Activated gamma-delta T cell treated with Interleukin-2 at 50 U/mL for 16 hours (primary cell): Measurements from ENCODE around the gene IFITM2.
"Not testable (repeated sequence)": the region's sequence is repeated elsewhere in the genome, so short reads cannot be mapped to it uniquely, and the experiment has no call there.

Experiments
- DNase-seq: peaks from one replicate; pipeline ENCODE4 v3.0.0-alpha.2; 2020

The IFITM2 gene

GRCh38 chr11:327581-327923 lies 19.9 kb downstream of the IFITM2 start:
- DNase-seq, result no peak

- no peak for DNase-seq
Measured at GRCh38 chr11:328012-328411, 20.4 kb downstream of the IFITM2 start.

GRCh38 chr11:328516-329100 lies 21.0 kb downstream of the IFITM2 start:
- DNase-seq, result not testable (repeated sequence)

GRCh38 chr11:329886-330253 lies 22.3 kb downstream of the IFITM2 start:
- DNase-seq, result no peak

- no peak for DNase-seq
Measured at GRCh38 chr11:330307-330693, 22.7 kb downstream of the IFITM2 start.

- no peak for DNase-seq
Measured at GRCh38 chr11:330694-331357, 23.2 kb downstream of the IFITM2 start.

- DNase-seq, result no peak
Measured at GRCh38 chr11:331358-332060, 23.9 kb downstream of the IFITM2 start.

GRCh38 chr11:332651-333480 lies 25.2 kb downstream of the IFITM2 start:
- no peak for DNase-seq

GRCh38 chr11:333616-334263 lies 26.1 kb downstream of the IFITM2 start:
- not testable (repeated sequence) for DNase-seq

- no peak for DNase-seq
Measured at GRCh38 chr11:334264-334994, 26.8 kb downstream of the IFITM2 start.

GRCh38 chr11:335779-336658 lies 28.4 kb downstream of the IFITM2 start:
- no peak for DNase-seq

GRCh38 chr11:336659-337198 lies 29.1 kb downstream of the IFITM2 start:
- DNase-seq, result no peak

- no peak for DNase-seq
Measured at GRCh38 chr11:337711-338110, 30.1 kb downstream of the IFITM2 start.

GRCh38 chr11:339963-340362 lies 32.3 kb downstream of the IFITM2 start:
- DNase-seq, result no peak

GRCh38 chr11:340539-341512 lies 33.2 kb downstream of the IFITM2 start:
- DNase-seq, result no peak

- no peak for DNase-seq
Measured at GRCh38 chr11:342328-342727, 34.7 kb downstream of the IFITM2 start.

- DNase-seq, result no peak
Measured at GRCh38 chr11:344836-345578, 37.4 kb downstream of the IFITM2 start.

- DNase-seq, result no peak
Measured at GRCh38 chr11:346529-346928, 38.9 kb downstream of the IFITM2 start.
